ENCODE data around the gene PPP2R3B. TPM values are rescaled to one million over a fixed set of nuclear protein-coding genes. Genes with fewer than 3 reads are reported as not detected.
"Not testable (repeated sequence)": the region's sequence is repeated elsewhere in the genome, so short reads cannot be mapped to it uniquely, and the experiment has no call there.

PPP2R3B gene
- polyA plus RNA-seq, 1 experiment, result 4.8 TPM

DNA sequence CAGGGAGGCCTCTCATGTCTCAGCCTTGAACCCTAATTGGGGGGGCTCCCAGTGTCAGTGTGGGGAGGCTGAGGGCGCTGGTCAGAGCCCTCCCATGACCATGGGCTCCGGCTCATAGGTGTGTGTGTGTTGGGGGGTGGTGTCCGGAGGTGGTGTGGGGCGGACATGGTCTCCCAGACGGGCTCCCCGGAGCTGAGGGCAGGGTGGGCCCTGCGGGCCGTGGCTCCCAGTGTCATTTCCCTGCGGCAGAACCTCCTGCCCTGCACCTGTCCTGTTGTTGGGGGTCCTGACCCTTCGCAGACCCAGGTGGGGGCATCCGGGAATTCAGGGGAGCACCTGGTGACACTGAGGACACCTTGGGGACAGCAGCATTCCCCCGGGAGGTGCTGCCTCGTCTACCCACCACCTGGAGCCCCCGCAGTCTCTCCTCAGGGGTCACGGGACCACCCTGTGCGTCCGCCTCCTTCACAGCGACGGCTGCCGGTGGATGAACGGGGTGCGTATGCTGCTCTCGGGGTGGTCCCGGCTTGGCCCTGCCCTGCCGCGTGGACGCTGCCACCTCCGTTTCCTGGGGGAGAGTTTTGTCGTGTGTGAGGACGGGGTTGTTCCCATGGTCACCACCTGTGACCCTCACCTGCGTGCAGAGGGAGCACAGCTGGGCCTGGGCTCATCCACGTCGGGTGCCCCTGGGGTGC is 53.6 kb downstream of the PPP2R3B start:
- no peak for DNase-seq (ENCODE audit: low read depth, low spot score)

DNA sequence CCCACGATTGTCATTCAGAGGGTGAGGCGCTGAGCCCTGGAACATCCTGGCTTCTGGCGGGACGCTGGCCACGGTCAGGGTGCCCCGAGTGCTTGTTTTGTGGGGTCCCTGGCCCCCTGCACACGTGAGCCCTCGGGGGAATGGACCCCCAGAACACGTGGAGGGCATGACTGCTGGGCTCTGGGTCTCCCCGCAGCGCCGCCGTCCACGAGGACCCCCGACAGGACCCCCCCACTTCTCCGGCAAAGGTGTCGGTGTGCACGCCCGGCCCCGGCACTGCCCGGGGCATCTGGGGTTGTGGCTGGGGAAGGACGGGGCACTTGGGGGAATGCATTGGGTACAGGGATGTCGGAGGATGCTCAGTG is 54.2 kb downstream of the PPP2R3B start:
- CTCF ChIA-PET, result no interaction called here
- Histone ChIP-seq H3K4me3 (ENCODE audit: low read depth, low read length) (no peak overlapping the region), H3K9me3 (ENCODE audit: control insufficient read depth, insufficient read depth, low read length) (peaks cover 69% of the 10 kb centered on the region), H3K27ac (ENCODE audit: low read depth, low read length) (no peak overlapping the region), H3K27me3 (ENCODE audit: control insufficient read depth, insufficient read depth, low read length) (peaks cover 4% of the 10 kb centered on the region)
- POLR2A ChIA-PET, result no interaction called here
- DNase-seq (ENCODE audit: low read depth, low spot score), result no peak
- TF ChIP-seq, protein P1, sequence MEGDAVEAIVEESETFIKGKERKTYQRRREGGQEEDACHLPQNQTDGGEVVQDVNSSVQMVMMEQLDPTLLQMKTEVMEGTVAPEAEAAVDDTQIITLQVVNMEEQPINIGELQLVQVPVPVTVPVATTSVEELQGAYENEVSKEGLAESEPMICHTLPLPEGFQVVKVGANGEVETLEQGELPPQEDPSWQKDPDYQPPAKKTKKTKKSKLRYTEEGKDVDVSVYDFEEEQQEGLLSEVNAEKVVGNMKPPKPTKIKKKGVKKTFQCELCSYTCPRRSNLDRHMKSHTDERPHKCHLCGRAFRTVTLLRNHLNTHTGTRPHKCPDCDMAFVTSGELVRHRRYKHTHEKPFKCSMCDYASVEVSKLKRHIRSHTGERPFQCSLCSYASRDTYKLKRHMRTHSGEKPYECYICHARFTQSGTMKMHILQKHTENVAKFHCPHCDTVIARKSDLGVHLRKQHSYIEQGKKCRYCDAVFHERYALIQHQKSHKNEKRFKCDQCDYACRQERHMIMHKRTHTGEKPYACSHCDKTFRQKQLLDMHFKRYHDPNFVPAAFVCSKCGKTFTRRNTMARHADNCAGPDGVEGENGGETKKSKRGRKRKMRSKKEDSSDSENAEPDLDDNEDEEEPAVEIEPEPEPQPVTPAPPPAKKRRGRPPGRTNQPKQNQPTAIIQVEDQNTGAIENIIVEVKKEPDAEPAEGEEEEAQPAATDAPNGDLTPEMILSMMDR (IDR thresholded peaks at IDR 0.05; ENCODE audit: low read depth, low read length), result no peak

More for the DNA sequence above, 53.6 kb downstream of the PPP2R3B start:
- POLR2A ChIA-PET, result no interaction called here
- Histone ChIP-seq H3K27me3 (ENCODE audit: control insufficient read depth, insufficient read depth, low read length) (peaks cover 4% of the 10 kb centered on the region), H3K4me3 (ENCODE audit: low read depth, low read length) (no peak overlapping the region), H3K9me3 (ENCODE audit: control insufficient read depth, insufficient read depth, low read length) (peaks cover 70% of the 10 kb centered on the region), H3K27ac (ENCODE audit: low read depth, low read length) (no peak overlapping the region)
- CTCF ChIA-PET, result no interaction called here
- TF ChIP-seq, protein P1 (IDR thresholded peaks at IDR 0.05; ENCODE audit: low read depth, low read length), result no peak

DNA sequence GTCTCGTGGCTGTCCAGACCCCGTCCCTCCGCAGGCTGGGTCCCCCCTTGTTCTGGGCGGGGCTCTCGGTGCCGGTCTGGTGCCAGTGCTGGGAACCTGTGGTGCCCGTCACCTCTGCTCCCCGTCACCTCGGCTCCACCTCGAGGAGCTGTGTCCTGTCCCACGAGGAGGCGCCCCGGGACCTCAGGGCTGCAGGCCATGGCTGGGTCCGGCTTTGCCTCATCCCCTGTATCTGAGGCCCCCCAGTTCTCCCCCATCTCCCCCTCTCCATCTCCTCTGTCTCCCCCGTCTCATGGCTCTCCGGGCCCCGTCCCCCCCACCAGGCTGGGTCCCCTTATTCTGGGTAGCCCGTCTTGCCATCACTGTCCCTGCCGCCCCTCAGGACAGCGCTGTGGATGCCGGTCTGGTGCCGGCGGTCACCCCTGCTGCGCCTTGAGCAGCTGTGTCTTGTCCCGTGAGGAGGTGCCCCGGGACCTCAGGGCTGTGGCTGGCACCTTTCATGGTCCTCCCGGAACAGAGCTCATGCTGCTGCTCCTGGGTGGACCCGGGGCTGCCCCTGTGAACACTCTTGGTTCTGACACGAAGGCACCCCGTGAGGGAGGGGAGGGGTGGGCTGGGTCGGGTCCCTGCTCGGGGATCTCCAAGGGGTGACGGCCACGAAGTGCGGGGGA is 54.7 kb downstream of the PPP2R3B start:
- ChIA-PET POLR2A (no interaction called here), CTCF (no interaction called here)
- Histone ChIP-seq H3K9me3 (ENCODE audit: control insufficient read depth, insufficient read depth, low read length) (peaks cover 66% of the 10 kb centered on the region), H3K4me3 (ENCODE audit: low read depth, low read length) (no peak overlapping the region), H3K27me3 (ENCODE audit: control insufficient read depth, insufficient read depth, low read length) (peaks cover 4% of the 10 kb centered on the region), H3K27ac (ENCODE audit: low read depth, low read length) (no peak overlapping the region)
- no peak for DNase-seq (ENCODE audit: low read depth, low spot score)
- TF ChIP-seq, protein P1 (IDR thresholded peaks at IDR 0.05; ENCODE audit: low read depth, low read length), result no peak

DNA sequence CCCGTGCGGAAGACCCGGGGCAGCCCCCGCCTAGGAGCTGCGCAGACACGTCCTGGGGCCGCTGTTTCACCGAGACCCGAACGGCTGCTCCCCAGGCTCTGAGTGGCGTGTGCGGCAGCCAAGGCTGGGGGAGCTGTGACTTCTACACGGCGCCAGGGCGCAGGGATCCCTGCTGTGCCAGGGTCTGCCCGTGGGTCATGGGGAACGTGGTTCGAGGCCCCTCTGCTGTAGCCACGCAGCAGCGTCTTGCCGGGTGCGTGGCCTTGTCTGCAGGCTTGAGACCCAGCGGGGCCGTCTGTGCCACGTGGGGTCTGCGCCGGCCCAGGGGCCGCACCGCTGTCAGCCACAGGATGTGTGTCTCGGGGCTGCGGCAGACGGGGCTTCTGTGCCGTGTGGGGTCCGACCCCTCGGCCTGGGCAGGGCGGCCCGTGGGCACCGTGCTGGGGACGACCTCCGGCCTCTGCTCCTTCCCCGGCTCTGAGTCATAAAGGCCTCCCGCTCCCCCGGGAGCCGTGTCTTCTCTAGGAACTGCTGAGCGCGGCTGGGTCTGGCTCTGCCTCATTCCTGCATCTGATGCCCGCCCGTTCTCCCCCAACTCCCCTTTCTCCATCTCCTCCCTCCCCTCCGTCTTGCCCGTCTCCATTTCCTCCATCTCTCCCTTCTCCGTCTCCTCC is 55.4 kb downstream of the PPP2R3B start:
- peak overlapping the region; percentile 17; the same call in 1 of the 2 replicates for H3K4me3 ChIP-seq (ENCODE audit: low read depth, low read length)
- TF ChIP-seq, protein P1 (IDR thresholded peaks at IDR 0.05; ENCODE audit: low read depth, low read length), result no peak
- CTCF ChIA-PET, result no interaction called here

DNA sequence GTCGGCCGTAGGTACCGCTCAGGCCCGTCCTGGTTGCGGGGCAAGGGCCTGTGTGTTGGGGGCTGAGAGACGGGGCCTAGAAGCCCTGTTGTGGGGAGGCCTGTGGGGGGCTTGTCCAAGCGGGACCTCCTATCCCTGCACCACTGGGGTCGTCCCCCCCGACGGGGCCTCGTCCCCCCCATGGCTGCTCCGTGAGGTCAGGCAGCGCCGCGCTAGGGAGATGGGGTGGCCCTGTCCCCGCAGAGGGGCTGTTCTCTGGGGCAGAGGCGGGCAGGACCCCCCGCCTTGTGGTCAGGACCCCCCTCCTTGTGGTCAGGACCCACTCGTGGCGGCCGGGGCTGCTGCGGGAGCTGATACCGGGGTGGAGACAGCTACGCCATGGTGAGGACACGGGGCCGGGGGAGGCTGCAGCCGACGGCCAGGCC is 56.0 kb downstream of the PPP2R3B start:
- H3K4me3 ChIP-seq (ENCODE audit: low read depth, low read length), result no peak overlapping the region
- H3K9me3 ChIP-seq (ENCODE audit: control insufficient read depth, insufficient read depth, low read length), result peaks cover 56% of the 10 kb centered on the region
- H3K27me3 ChIP-seq (ENCODE audit: control insufficient read depth, insufficient read depth, low read length), result peaks cover 4% of the 10 kb centered on the region
- CTCF ChIA-PET, result no interaction called here
- POLR2A ChIA-PET, result no interaction called here
- no peak for DNase-seq (ENCODE audit: low read depth, low spot score)
- TF ChIP-seq, protein P1 (IDR thresholded peaks at IDR 0.05; ENCODE audit: low read depth, low read length), result no peak
- no peak overlapping the region for H3K27ac ChIP-seq (ENCODE audit: low read depth, low read length)

More for the DNA sequence above, 55.4 kb downstream of the PPP2R3B start:
- POLR2A ChIA-PET, result no interaction called here
- no peak for DNase-seq (ENCODE audit: low read depth, low spot score)
- no peak overlapping the region for H3K27ac ChIP-seq (ENCODE audit: low read depth, low read length)
- peaks cover 4% of the 10 kb centered on the region for H3K27me3 ChIP-seq (ENCODE audit: control insufficient read depth, insufficient read depth, low read length)
- H3K9me3 ChIP-seq (ENCODE audit: control insufficient read depth, insufficient read depth, low read length), result peaks cover 62% of the 10 kb centered on the region

DNA sequence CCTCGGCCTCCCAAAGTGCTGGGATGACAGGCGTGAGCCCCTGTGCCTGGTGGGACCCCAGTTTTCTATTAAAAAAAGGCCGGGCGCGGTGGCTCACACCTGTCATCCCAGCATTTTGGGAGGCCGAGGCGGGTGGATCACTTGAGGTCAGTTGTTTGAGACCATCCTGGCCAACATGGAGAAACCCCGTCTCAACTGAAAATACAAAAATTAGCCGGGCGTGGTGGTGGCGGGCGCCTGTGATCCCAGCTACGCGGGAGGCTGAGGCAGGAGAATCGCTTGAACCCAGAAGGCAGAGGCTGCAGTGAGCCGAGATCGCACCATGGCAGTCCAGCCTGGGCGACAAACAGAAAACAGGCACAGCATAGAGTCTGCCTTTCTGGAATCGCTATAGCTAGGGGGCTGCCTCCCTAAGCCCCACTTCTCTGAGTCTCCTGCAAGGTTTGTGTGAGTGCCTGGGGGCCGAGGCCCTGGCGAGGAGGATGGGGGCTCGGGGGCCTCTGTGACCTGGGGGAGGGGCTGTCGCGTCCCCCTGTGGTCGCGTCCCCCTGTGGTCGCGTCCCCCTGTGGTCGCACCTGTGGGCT is 56.5 kb downstream of the PPP2R3B start:
- H3K27me3 ChIP-seq (ENCODE audit: control insufficient read depth, insufficient read depth, low read length); H3K27ac ChIP-seq (ENCODE audit: low read depth, low read length); H3K4me3 ChIP-seq (ENCODE audit: low read depth, low read length); CTCF ChIA-PET; DNase-seq (ENCODE audit: low read depth, low spot score); POLR2A ChIA-PET: not testable (repeated sequence)
- H3K9me3 ChIP-seq (ENCODE audit: control insufficient read depth, insufficient read depth, low read length), result peaks cover 51% of the 10 kb centered on the region

Measured in AG04450 (cell line).